Ovary (tissue), 3 donors: ENCODE results near the gene C17orf114.

Experiments
- EP300 ChIP-seq: sonication (generic); formaldehyde crosslinking; IDR thresholded peaks from one replicate; pipeline ENCODE4 v1.6.1; 2017; ENCODE audit warnings: antibody characterized with exemption
- POLR2A ChIP-seq: fragments of 450-650 bp; IDR thresholded peaks from one replicate; pipeline ENCODE4 v1.6.1; 2017; ENCODE audit warnings: antibody characterized with exemption, mild to moderate bottlenecking, moderate library complexity
- TF ChIP-seq, protein P1 (sequence below), 3 donors: fragments of 450-650 bp in 2 of 3; fragments of 200-600 bp in 1 of 3; IDR thresholded peaks; one replicate each; pipeline versions ENCODE4 v1.5.1 to v1.8.0; 2016 to 2022; ENCODE audit warnings: antibody characterized with exemption in 3 of 3, mild to moderate bottlenecking in 1 of 3
- donor health status: DM: no; HTN: no; CAD: no.

DNA sequence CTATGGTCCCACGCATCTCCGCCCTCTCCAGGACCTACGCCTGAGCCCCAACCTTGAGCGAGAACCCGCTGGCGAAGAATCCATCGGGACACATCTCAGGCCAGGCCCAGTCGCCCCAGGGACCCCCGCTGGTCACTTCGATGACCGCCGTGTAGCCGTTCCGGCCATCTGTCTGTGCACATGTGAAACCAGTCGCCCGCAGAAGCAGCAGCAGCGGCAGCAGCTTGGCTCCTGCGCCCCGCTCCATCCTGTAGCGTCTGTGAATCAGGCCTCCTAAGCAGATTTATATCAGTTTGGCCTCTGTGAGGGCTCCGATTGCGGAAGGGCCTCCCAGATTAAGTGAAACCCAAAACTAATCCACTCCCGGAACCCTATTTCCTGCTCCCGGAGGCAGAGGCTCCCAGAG is 16.0 kb downstream of the C17orf114 start, which contains the start of gene VMO1:
- TF ChIP-seq, protein P1, sequence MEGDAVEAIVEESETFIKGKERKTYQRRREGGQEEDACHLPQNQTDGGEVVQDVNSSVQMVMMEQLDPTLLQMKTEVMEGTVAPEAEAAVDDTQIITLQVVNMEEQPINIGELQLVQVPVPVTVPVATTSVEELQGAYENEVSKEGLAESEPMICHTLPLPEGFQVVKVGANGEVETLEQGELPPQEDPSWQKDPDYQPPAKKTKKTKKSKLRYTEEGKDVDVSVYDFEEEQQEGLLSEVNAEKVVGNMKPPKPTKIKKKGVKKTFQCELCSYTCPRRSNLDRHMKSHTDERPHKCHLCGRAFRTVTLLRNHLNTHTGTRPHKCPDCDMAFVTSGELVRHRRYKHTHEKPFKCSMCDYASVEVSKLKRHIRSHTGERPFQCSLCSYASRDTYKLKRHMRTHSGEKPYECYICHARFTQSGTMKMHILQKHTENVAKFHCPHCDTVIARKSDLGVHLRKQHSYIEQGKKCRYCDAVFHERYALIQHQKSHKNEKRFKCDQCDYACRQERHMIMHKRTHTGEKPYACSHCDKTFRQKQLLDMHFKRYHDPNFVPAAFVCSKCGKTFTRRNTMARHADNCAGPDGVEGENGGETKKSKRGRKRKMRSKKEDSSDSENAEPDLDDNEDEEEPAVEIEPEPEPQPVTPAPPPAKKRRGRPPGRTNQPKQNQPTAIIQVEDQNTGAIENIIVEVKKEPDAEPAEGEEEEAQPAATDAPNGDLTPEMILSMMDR (IDR thresholded peaks at IDR 0.05): no peak
- TF ChIP-seq EP300 (no peak), POLR2A (no peak)
